ENCODE results near the gene COIL. TPM values are rescaled to one million over a fixed set of nuclear protein-coding genes. Genes with fewer than 3 reads are reported as not detected.
A peak's percentile ranks its signal among the peaks of the same experiment; 100 is the strongest.

COIL gene
- total and polyA plus RNA-seq, 4 donors, result 4.7 to 9.9 (median 6.5) TPM

DNA sequence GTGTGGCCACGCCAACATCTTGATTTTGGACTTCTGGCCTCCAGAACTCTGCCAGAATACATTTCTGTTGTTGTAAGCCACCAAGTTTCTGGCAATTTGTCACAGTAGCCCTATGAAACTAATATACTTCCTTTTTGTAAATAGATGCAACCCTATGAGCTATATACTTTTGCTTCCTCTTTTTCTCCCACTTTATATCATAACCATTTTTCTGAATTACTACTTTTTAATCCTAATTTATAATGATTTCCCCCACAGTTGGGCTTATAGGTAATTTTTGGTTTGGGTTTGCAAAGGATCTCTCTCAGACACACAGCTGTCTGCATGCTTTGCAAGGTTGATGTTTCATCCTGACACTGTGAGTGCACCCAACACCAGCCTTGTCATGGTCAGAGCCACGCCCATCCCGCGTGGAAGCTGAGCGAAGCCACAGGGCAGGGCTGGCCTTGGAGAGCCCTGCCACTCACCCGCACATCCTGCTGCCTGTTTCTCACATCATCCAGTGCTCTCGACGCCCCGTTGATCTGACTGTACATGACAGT, 52.8 kb downstream of the COIL start:
- H3K4me3 ChIP-seq (ENCODE audit: low read depth in 1 of 3, low read length in 3 of 3), result no peak overlapping the region
- peak overlapping the region in 1 of 2 donors; percentile 39 for H3K27ac ChIP-seq (ENCODE audit: low read depth in 1 of 2, low read length in 2 of 2)

GRCh38 chr17:56903560-56903959, 57.3 kb downstream of the COIL start:
- H3K4me1 ChIP-seq (ENCODE audit: control insufficient read depth in 4 of 4, insufficient read depth in 4 of 4, low read length in 3 of 4), result peaks cover 0 to 22% (median 7%) of the 10 kb centered on the region in 4 donors
- no peaks in the 10 kb centered on the region for H3K27me3 ChIP-seq (ENCODE audit: control insufficient read depth in 4 of 4, insufficient read depth in 4 of 4, low read length in 3 of 4)
- no peak overlapping the region for H3K4me3 ChIP-seq (ENCODE audit: low read depth in 1 of 3, low read length in 3 of 3)
- H3K9ac ChIP-seq (ENCODE audit: low read depth in 1 of 2, low read length in 2 of 2), result no peak overlapping the region
- no peak for DNase-seq (ENCODE audit: low spot score)
- TF ChIP-seq HNF4A (conservative IDR thresholded peaks at IDR 0.05), result no peak
- no peak for TF ChIP-seq GABPA (IDR thresholded peaks at IDR 0.05 in 1 of 2, conservative IDR thresholded peaks at IDR 0.05 in 1 of 2)
- TF ChIP-seq, protein P1, sequence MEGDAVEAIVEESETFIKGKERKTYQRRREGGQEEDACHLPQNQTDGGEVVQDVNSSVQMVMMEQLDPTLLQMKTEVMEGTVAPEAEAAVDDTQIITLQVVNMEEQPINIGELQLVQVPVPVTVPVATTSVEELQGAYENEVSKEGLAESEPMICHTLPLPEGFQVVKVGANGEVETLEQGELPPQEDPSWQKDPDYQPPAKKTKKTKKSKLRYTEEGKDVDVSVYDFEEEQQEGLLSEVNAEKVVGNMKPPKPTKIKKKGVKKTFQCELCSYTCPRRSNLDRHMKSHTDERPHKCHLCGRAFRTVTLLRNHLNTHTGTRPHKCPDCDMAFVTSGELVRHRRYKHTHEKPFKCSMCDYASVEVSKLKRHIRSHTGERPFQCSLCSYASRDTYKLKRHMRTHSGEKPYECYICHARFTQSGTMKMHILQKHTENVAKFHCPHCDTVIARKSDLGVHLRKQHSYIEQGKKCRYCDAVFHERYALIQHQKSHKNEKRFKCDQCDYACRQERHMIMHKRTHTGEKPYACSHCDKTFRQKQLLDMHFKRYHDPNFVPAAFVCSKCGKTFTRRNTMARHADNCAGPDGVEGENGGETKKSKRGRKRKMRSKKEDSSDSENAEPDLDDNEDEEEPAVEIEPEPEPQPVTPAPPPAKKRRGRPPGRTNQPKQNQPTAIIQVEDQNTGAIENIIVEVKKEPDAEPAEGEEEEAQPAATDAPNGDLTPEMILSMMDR (IDR thresholded peaks at IDR 0.05; ENCODE audit: low read depth, low read length, missing input control), result no peak
- TF ChIP-seq NR2F2 (IDR thresholded peaks at IDR 0.05), result no peak
- TF ChIP-seq HNF4G (IDR thresholded peaks at IDR 0.05), result no peak
- TF ChIP-seq TAF1 (conservative IDR thresholded peaks at IDR 0.05), result no peak
- no peak for TF ChIP-seq FOXA1 (IDR thresholded peaks at IDR 0.05)
- H3K9me3 ChIP-seq (ENCODE audit: control insufficient read depth in 4 of 4, low read length in 3 of 4), result no peaks in the 10 kb centered on the region
- WGBS, result 97% methylated on average over 5 of the region's 5 CpGs
- H3K27ac ChIP-seq (ENCODE audit: low read depth in 1 of 2, low read length in 2 of 2), result no peak overlapping the region
- H3K36me3 ChIP-seq (ENCODE audit: control insufficient read depth in 4 of 4, insufficient read depth in 3 of 4, low read depth in 1 of 4, low read length in 3 of 4), result peaks cover 23 to 81% (median 76%) of the 10 kb centered on the region in 4 donors

More for the DNA sequence above, 52.8 kb downstream of the COIL start:
- WGBS, result 68% methylated on average over 9 of the region's 9 CpGs
- TF ChIP-seq YY1 (IDR thresholded peaks at IDR 0.05) (no peak), SP1 (IDR thresholded peaks at IDR 0.05) (no peak), JUND (IDR thresholded peaks at IDR 0.05) (no peak), GABPA (IDR thresholded peaks at IDR 0.05 in 1 of 2, conservative IDR thresholded peaks at IDR 0.05 in 1 of 2) (no peak), HNF4G (IDR thresholded peaks at IDR 0.05) (no peak)
- DNase-seq (ENCODE audit: low spot score), result peak; percentile 46
- Histone ChIP-seq H3K27me3 (ENCODE audit: control insufficient read depth in 4 of 4, insufficient read depth in 4 of 4, low read length in 3 of 4) (no peaks in the 10 kb centered on the region), H3K36me3 (ENCODE audit: control insufficient read depth in 4 of 4, insufficient read depth in 3 of 4, low read depth in 1 of 4, low read length in 3 of 4) (peaks cover 4 to 45% (median 42%) of the 10 kb centered on the region in 4 donors), H3K9ac (ENCODE audit: low read depth in 1 of 2, low read length in 2 of 2) (no peak overlapping the region), H3K4me1 (ENCODE audit: control insufficient read depth in 4 of 4, insufficient read depth in 4 of 4, low read length in 3 of 4) (peaks cover 3 to 45% (median 38%) of the 10 kb centered on the region in 4 donors), H3K9me3 (ENCODE audit: control insufficient read depth in 4 of 4, low read length in 3 of 4) (no peaks in the 10 kb centered on the region)

DNA sequence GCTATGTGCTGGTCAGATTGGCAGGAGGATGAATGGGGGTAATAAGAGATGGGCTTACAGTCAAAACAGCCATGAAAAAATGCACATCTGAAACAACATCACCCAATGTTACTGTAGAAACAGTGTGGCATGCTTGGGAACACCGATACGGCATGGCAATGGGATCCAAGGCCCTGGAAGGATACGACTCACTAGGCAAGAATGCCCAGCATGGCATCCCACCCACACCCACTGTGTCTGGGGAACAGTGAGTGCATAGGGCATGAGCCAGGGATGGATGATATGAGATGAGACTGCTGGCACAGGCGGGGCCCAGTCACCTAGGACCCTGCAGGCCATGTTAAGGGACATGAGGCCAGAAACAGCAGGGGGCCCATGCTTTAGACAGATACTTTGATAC, 58.5 kb downstream of the COIL start:
- Histone ChIP-seq H3K9ac (ENCODE audit: low read depth in 1 of 2, low read length in 2 of 2) (no peak overlapping the region), H3K4me1 (ENCODE audit: control insufficient read depth in 4 of 4, insufficient read depth in 4 of 4, low read length in 3 of 4) (peaks cover 0 to 11% (median under 1%) of the 10 kb centered on the region in 4 donors), H3K27ac (ENCODE audit: low read depth in 1 of 2, low read length in 2 of 2) (no peak overlapping the region), H3K4me3 (ENCODE audit: low read depth in 1 of 3, low read length in 3 of 3) (no peak overlapping the region), H3K36me3 (ENCODE audit: control insufficient read depth in 4 of 4, insufficient read depth in 3 of 4, low read depth in 1 of 4, low read length in 3 of 4) (peaks cover 21 to 85% (median 75%) of the 10 kb centered on the region in 4 donors), H3K27me3 (ENCODE audit: control insufficient read depth in 4 of 4, insufficient read depth in 4 of 4, low read length in 3 of 4) (no peaks in the 10 kb centered on the region), H3K9me3 (ENCODE audit: control insufficient read depth in 4 of 4, low read length in 3 of 4) (no peaks in the 10 kb centered on the region)
- TF ChIP-seq NR2F2 (IDR thresholded peaks at IDR 0.05), result no peak
- TF ChIP-seq HNF4A (conservative IDR thresholded peaks at IDR 0.05), result no peak
- no peak for TF ChIP-seq FOXA2 (IDR thresholded peaks at IDR 0.05)
- no peak for TF ChIP-seq MAX (IDR thresholded peaks at IDR 0.05)
- no peak for TF ChIP-seq RAD21 (IDR thresholded peaks at IDR 0.05)
- TF ChIP-seq, protein P1 (IDR thresholded peaks at IDR 0.05; ENCODE audit: low read depth, low read length, missing input control), result no peak
- no peak for TF ChIP-seq HNF4G (IDR thresholded peaks at IDR 0.05)
- DNase-seq (ENCODE audit: low spot score), result no peak
- 93% methylated on average over 4 of the region's 4 CpGs for WGBS
